Measurements from ENCODE around the gene BAIAP3. TPM values are rescaled to one million over a fixed set of nuclear protein-coding genes. Genes with fewer than 3 reads are reported as not detected.

Gene BAIAP3
- total RNA-seq, 1 donor from 2014 or later: 8.4 TPM

- H3K36me3 ChIP-seq: peaks cover 87% of the 10 kb centered on the region
- no peak overlapping the region for H3K4me3 ChIP-seq
- ATAC-seq (peak; percentile 83 to 85), DNase-seq (peak; percentile 74)
- H3K27me3 ChIP-seq (ENCODE audit: low read depth): no peaks in the 10 kb centered on the region
- H3K4me1 ChIP-seq: no peaks in the 10 kb centered on the region
- intact Hi-C loops (cut with DNase I): no loop called here
- no peak overlapping the region for H3K27ac ChIP-seq
- peak; percentile 76 for TF ChIP-seq CTCF (IDR thresholded peaks at IDR 0.05)
- H3K9me3 ChIP-seq: no peaks in the 10 kb centered on the region
These were observed 30.1 kb downstream of the BAIAP3 start for GRCh38 chr16:1363501-1364041.

DNA sequence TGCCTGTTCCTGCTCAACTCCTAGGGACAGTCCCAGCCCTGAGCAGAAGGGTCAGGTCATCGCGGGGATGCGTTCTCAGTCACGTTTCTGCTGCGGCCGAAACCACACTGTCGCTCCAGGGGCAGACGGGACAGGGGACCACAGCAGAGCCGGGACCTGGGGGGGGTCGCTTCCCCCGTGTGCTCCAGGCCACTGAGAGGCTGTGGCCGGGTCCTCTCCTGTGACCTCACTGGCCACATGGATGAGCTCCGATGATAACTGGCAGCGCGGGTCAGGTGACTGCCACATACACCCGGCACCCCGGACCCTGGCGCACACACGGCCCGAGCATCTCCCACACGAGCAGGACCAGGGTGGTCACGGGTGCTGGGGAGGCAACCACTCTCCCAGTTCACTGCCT is 31.1 kb downstream of the BAIAP3 start:
- ATAC-seq: no peak
- intact Hi-C loops (cut with DNase I): no loop called here
- Histone ChIP-seq H3K4me1 (no peaks in the 10 kb centered on the region), H3K27me3 (ENCODE audit: low read depth) (no peaks in the 10 kb centered on the region), H3K9me3 (no peaks in the 10 kb centered on the region), H3K27ac (no peak overlapping the region), H3K4me3 (no peak overlapping the region), H3K36me3 (peaks cover 89% of the 10 kb centered on the region)
- TF ChIP-seq CTCF (IDR thresholded peaks at IDR 0.05): no peak
- DNase-seq: no peak

DNA sequence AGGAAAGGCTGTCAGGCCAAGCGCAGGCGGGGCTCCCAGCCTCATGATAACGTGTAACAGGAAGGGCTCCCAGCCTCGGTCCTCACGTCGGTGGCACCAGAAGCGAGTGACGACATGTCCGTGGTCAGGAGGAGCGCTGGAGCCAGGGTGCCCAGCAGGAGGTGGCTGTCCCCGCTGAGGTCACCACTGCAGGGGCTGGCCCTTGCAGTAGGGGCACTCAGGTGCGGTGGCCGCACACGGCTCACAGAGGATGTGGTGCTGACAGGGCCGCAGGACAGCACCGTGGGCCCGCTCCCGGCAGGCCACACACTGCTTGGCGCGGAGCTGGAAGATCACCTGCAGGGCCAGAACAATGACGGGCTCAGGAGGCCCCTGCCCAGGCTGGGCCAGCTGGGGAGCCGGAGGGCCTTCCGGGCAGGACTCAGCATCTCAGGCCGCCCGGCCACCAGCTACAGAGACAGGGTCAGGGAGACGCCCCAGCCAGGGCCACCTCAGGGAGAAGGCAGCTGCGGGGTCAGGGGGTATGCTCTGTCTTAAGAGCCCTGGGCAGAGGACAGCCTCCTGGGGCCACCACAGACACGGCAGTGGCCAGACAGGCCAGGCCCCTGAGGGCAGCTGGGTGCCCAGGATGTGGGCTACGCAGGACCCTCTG is 32.7 kb downstream of the BAIAP3 start:
- H3K27me3 ChIP-seq (ENCODE audit: low read depth): no peaks in the 10 kb centered on the region
- H3K4me1 ChIP-seq: no peaks in the 10 kb centered on the region
- no peak for TF ChIP-seq CTCF (IDR thresholded peaks at IDR 0.05)
- peaks cover 90% of the 10 kb centered on the region for H3K36me3 ChIP-seq
- no peak overlapping the region for H3K27ac ChIP-seq
- ATAC-seq (no peak), DNase-seq (no peak)
- no peak overlapping the region for H3K4me3 ChIP-seq
- H3K9me3 ChIP-seq: no peaks in the 10 kb centered on the region
- intact Hi-C loops (cut with DNase I): no loop called here

GRCh38 chr16:1366712-1367299 is 33.4 kb downstream of the BAIAP3 start:
- ATAC-seq: no peak
- no peaks in the 10 kb centered on the region for H3K9me3 ChIP-seq
- no peak for TF ChIP-seq CTCF (IDR thresholded peaks at IDR 0.05)
- intact Hi-C loops (cut with DNase I): no loop called here
- DNase-seq: no peak
- H3K4me3 ChIP-seq: no peak overlapping the region
- no peaks in the 10 kb centered on the region for H3K4me1 ChIP-seq
- no peaks in the 10 kb centered on the region for H3K27me3 ChIP-seq (ENCODE audit: low read depth)
- H3K36me3 ChIP-seq: peaks cover 90% of the 10 kb centered on the region
- no peak overlapping the region for H3K27ac ChIP-seq

DNA sequence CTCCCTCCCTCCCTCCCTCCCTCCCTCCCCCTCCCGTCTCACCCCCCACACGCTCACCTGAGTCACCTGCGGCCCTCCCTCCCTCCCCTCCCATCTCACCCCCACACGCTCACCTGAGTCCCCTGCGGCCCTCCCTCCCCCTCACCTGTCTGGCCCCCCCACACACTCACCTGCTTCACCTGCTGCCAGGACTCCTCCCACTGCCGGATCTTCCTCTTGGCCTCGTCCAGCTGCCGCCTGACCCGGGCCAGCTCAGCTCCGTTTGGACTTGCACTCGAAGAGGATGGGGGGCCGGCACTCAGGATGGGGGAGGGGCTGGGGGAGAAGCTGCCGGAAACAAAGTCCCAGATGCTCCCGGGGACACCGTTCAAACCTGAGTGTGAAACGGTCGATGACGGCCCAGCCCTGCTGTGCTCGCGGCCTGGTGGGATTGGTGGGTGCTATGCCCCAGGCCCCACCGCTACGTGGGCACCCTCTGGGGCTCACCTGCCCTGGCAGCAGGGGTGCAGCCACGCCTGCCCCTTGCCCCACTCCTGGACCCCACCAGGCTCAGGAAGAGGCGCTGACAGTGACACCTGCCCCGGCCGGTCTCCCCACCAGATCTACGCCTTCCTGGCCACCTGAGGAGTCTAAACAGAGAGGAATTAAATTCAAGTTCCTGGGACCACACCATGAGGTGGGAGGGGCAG is 34.2 kb downstream of the BAIAP3 start:
- Histone ChIP-seq H3K4me3 (no peak overlapping the region), H3K27ac (no peak overlapping the region), H3K9me3 (no peaks in the 10 kb centered on the region), H3K27me3 (ENCODE audit: low read depth) (no peaks in the 10 kb centered on the region), H3K36me3 (peaks cover 82% of the 10 kb centered on the region), H3K4me1 (no peaks in the 10 kb centered on the region)
- TF ChIP-seq CTCF (IDR thresholded peaks at IDR 0.05): no peak
- intact Hi-C loops (cut with DNase I): no loop called here
- no peak for ATAC-seq
- DNase-seq: no peak
